ENCODE results near the gene UBE4B. TPM values are rescaled to one million over a fixed set of nuclear protein-coding genes. Genes with fewer than 3 reads are reported as not detected.

UBE4B gene
- total and polyA plus RNA-seq, 2 of the 13 experiments (the other 11 are each of a cell fraction or from before 2014, with no cell fraction given), result 15.2 to 24.8 TPM

GRCh38 chr1:10209905-10210810, 177.4 kb downstream of the UBE4B start, which contains the start of gene KIF1B (continued):
- TF ChIP-seq, protein P1, sequence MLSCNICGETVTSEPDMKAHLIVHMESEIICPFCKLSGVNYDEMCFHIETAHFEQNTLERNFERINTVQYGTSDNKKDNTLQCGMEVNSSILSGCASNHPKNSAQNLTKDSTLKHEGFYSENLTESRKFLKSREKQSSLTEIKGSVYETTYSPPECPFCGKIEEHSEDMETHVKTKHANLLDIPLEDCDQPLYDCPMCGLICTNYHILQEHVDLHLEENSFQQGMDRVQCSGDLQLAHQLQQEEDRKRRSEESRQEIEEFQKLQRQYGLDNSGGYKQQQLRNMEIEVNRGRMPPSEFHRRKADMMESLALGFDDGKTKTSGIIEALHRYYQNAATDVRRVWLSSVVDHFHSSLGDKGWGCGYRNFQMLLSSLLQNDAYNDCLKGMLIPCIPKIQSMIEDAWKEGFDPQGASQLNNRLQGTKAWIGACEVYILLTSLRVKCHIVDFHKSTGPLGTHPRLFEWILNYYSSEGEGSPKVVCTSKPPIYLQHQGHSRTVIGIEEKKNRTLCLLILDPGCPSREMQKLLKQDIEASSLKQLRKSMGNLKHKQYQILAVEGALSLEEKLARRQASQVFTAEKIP (CRISPR knock-in tag; IDR thresholded peaks at IDR 0.05; ENCODE audit: borderline replicate concordance), result no peak
- TF ChIP-seq XRCC5 (optimal IDR thresholded peaks at IDR 0.05; ENCODE audit: low read length), result peak; percentile 87
- TF ChIP-seq JARID2 (CRISPR knock-in tag; IDR thresholded peaks at IDR 0.05; ENCODE audit: insufficient replicate concordance), result no peak
- TF ChIP-seq NPAS2 (CRISPR knock-in tag; IDR thresholded peaks at IDR 0.05; ENCODE audit: borderline replicate concordance), result no peak
- TF ChIP-seq TP53 (CRISPR knock-in tag; conservative IDR thresholded peaks at IDR 0.05), result 0 out of 2 replicates have a peak, but pooled peaks have one; percentile 37
- TF ChIP-seq CENPT (CRISPR knock-in tag; IDR thresholded peaks at IDR 0.05; ENCODE audit: low read depth), result no peak
- TF ChIP-seq IKZF4 (CRISPR knock-in tag; IDR thresholded peaks at IDR 0.05; ENCODE audit: borderline replicate concordance, low read depth, not compliant biosample characterization), result no peak
- TF ChIP-seq MED1 (CRISPR knock-in tag; IDR thresholded peaks at IDR 0.05), result no peak; the same call in 1 of the 2 replicates
- no peak; the same call in 1 of the 2 replicates for TF ChIP-seq ZSCAN12 (CRISPR knock-in tag; IDR thresholded peaks at IDR 0.05)
- no peak; the same call in 1 of the 2 replicates for TF ChIP-seq ZNF782 (CRISPR knock-in tag; IDR thresholded peaks at IDR 0.05; ENCODE audit: borderline replicate concordance)
- no peak for TF ChIP-seq ZNF572 (CRISPR knock-in tag; IDR thresholded peaks at IDR 0.05)
- TF ChIP-seq ZMYM2 (CRISPR knock-in tag; IDR thresholded peaks at IDR 0.05), result peak; percentile 55; the same call in 1 of the 2 replicates
- no peak for TF ChIP-seq HMG20A (CRISPR knock-in tag; IDR thresholded peaks at IDR 0.05; ENCODE audit: borderline replicate concordance)
- TF ChIP-seq ARHGAP35 (CRISPR knock-in tag; IDR thresholded peaks at IDR 0.05; ENCODE audit: borderline replicate concordance), result no peak; the same call in 1 of the 2 replicates
- TF ChIP-seq SP5 (CRISPR knock-in tag; IDR thresholded peaks at IDR 0.05; ENCODE audit: borderline replicate concordance, low read depth), result no peak
- no peak for TF ChIP-seq MED13 (CRISPR knock-in tag; IDR thresholded peaks at IDR 0.05)
- TF ChIP-seq SUZ12 (IDR thresholded peaks at IDR 0.05; ENCODE audit: low read depth, low read length), result no peak
- no peak for TF ChIP-seq TBX3 (IDR thresholded peaks at IDR 0.05; ENCODE audit: borderline replicate concordance)
- TF ChIP-seq MXI1 (IDR thresholded peaks at IDR 0.05; ENCODE audit: borderline replicate concordance, low read depth, low read length), result peak; percentile 41; the same call in 1 of the 3 replicates
- TF ChIP-seq NR3C1 (CRISPR knock-in tag; IDR thresholded peaks at IDR 0.05), result no peak
- TF ChIP-seq ZNF83 (CRISPR knock-in tag; IDR thresholded peaks at IDR 0.05; ENCODE audit: borderline replicate concordance), result no peak
- no peak for TF ChIP-seq ATM (IDR thresholded peaks at IDR 0.05; ENCODE audit: borderline replicate concordance)
- peak; percentile 53; the same call in 1 of the 2 replicates for TF ChIP-seq ZSCAN20 (CRISPR knock-in tag; IDR thresholded peaks at IDR 0.05; ENCODE audit: borderline replicate concordance)
- peak; percentile 67 for TF ChIP-seq HNF1B (CRISPR knock-in tag; IDR thresholded peaks at IDR 0.05)
- peak; percentile 86 for TF ChIP-seq ZNF441 (CRISPR knock-in tag; IDR thresholded peaks at IDR 0.05; ENCODE audit: borderline replicate concordance)
- no peak for TF ChIP-seq THYN1 (CRISPR knock-in tag; IDR thresholded peaks at IDR 0.05; ENCODE audit: borderline replicate concordance, low read depth)
- peak; percentile 68; the same call in 1 of the 2 replicates for TF ChIP-seq CREM (IDR thresholded peaks at IDR 0.05)
- peak; percentile 58; the same call in 1 of the 2 replicates for TF ChIP-seq CREM (CRISPR knock-in tag; IDR thresholded peaks at IDR 0.05)

Data from HepG2 (cell line).